ENCODE results near the gene WNT6. TPM values are rescaled to one million over a fixed set of nuclear protein-coding genes. Genes with fewer than 3 reads are reported as not detected.

WNT6 gene
- total RNA-seq, 4 donors from 2014 or later: 1.3 to 4.2 (median 4.0) TPM

- Histone ChIP-seq H3K36me3 (peaks cover 0 to 91% of the 10 kb centered on the region in 2 donors), H3K27me3 (no peaks in the 10 kb centered on the region), H3K4me1 (no peaks in the 10 kb centered on the region), H3K4me3 (no peak overlapping the region), H3K27ac (no peak overlapping the region), H3K9me3 (no peaks in the 10 kb centered on the region)
- TF ChIP-seq CTCF (IDR thresholded peaks at IDR 0.05): no peak
- 58% methylated on average over 2 of the region's 2 CpGs; no CpG with 5 or more reads in 1 of the 2 donors for WGBS, 2 donors (ENCODE audit: low coverage in 1 of 2)
- ATAC-seq: no peak
Measured at GRCh38 chr2:218816561-218817011, 43.0 kb upstream of the WNT6 start.

- H3K4me3 ChIP-seq: no peak overlapping the region
- no peaks in the 10 kb centered on the region for H3K27me3 ChIP-seq
- H3K36me3 ChIP-seq: peaks cover 0 to 70% of the 10 kb centered on the region in 2 donors
- H3K4me1 ChIP-seq: no peaks in the 10 kb centered on the region
- no peaks in the 10 kb centered on the region for H3K9me3 ChIP-seq
- no peak for TF ChIP-seq POLR2AphosphoS5 (IDR thresholded peaks at IDR 0.05)
- TF ChIP-seq POLR2A (IDR thresholded peaks at IDR 0.05): no peak
- TF ChIP-seq CTCF (IDR thresholded peaks at IDR 0.05): no peak
- TF ChIP-seq EP300 (IDR thresholded peaks at IDR 0.05): no peak
- no peak overlapping the region for H3K27ac ChIP-seq
- no peak for ATAC-seq
- 88 to 90% methylated on average over 6 of the region's 7 CpGs for whole genome bisulfite sequencing, 2 donors (ENCODE audit: low coverage in 1 of 2)
Measured at GRCh38 chr2:218819093-218819492, 40.5 kb upstream of the WNT6 start.

GRCh38 chr2:218820746-218821369 is 38.7 kb upstream of the WNT6 start:
- ATAC-seq: no peak
- peaks cover 0 to 53% of the 10 kb centered on the region in 2 donors for H3K36me3 ChIP-seq
- H3K4me3 ChIP-seq: no peak overlapping the region
- TF ChIP-seq EP300 (IDR thresholded peaks at IDR 0.05) (no peak), CTCF (IDR thresholded peaks at IDR 0.05) (no peak), POLR2AphosphoS5 (IDR thresholded peaks at IDR 0.05) (no peak), POLR2A (IDR thresholded peaks at IDR 0.05) (no peak)
- no peaks in the 10 kb centered on the region for H3K27me3 ChIP-seq
- H3K4me1 ChIP-seq: no peaks in the 10 kb centered on the region
- H3K27ac ChIP-seq: no peak overlapping the region
- WGBS, 2 donors (ENCODE audit: low coverage in 1 of 2): 85 to 87% methylated on average over 3 to 11 of the region's 15 CpGs
- no peaks in the 10 kb centered on the region for H3K9me3 ChIP-seq

GRCh38 chr2:218821605-218822211 is 37.9 kb upstream of the WNT6 start:
- Histone ChIP-seq H3K9me3 (no peaks in the 10 kb centered on the region), H3K27me3 (no peaks in the 10 kb centered on the region), H3K27ac (no peak overlapping the region), H3K4me3 (no peak overlapping the region), H3K36me3 (peaks cover 0 to 44% of the 10 kb centered on the region in 2 donors), H3K4me1 (no peaks in the 10 kb centered on the region)
- WGBS, 2 donors (ENCODE audit: low coverage in 1 of 2): 54% methylated on average over 6 to 8 of the region's 9 CpGs
- TF ChIP-seq POLR2AphosphoS5 (IDR thresholded peaks at IDR 0.05): no peak
- no peak for TF ChIP-seq CTCF (IDR thresholded peaks at IDR 0.05)
- no peak for TF ChIP-seq EP300 (IDR thresholded peaks at IDR 0.05)
- no peak for TF ChIP-seq POLR2A (IDR thresholded peaks at IDR 0.05)
- no peak for ATAC-seq

GRCh38 chr2:218822622-218823021 is 37.0 kb upstream of the WNT6 start:
- Histone ChIP-seq H3K27me3 (peaks cover 5% of the 10 kb centered on the region), H3K4me3 (no peak overlapping the region), H3K9me3 (no peaks in the 10 kb centered on the region), H3K36me3 (peaks cover 0 to 35% of the 10 kb centered on the region in 2 donors), H3K4me1 (no peaks in the 10 kb centered on the region), H3K27ac (no peak overlapping the region)
- WGBS, 2 donors (ENCODE audit: low coverage in 1 of 2): 30 to 32% methylated on average over 2 to 3 of the region's 7 CpGs
- no peak for ATAC-seq
- TF ChIP-seq CTCF (IDR thresholded peaks at IDR 0.05): no peak
- TF ChIP-seq EP300 (IDR thresholded peaks at IDR 0.05): no peak
- TF ChIP-seq POLR2A (IDR thresholded peaks at IDR 0.05): no peak
- no peak for TF ChIP-seq POLR2AphosphoS5 (IDR thresholded peaks at IDR 0.05)
